Measurements from ENCODE around the gene TADA2B.

TADA2B gene

DNA sequence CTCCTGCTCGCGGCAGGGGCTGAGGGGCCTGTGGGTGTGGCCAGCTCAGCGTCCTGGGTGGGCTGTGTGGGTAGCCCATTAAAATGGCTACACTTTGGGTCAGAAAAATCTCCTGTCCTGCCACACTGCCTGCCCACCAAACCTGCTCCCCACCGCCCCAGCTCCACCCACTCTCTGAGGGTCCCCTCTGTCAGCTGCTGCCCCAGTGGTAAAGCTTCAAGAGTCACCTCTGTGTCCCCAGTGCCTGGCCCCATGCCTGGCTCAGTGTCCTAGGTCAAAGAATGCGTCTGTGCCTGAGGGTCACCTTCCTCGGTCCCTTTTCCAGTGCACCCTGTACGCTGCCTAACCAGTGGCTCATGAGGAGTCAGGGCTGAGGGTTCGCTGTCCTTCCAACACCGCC is 24.9 kb upstream of the TADA2B start:
- DNase-seq (ENCODE audit: low read depth), result no peak

DNA sequence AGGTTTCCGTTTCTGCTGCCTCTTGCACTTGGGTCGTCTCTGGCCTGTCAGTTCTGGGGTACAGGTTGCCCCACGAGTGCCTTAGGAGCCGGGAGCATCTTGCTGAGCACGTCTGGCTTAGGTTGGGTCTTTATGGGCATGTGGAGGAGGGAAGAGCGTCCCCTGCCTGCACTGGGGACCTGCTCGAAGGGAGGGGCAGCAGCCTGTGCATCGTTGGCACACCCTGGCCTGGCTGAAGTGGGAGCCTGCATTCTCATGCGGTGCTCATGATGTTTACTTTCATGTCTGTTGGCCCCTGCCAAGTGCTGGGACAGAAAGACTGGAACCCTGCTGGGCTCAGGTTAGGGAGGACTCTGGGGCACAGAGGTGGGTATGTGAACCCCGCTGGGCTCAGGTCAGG is 23.8 kb upstream of the TADA2B start:
- no peak for DNase-seq (ENCODE audit: low read depth)

DNA sequence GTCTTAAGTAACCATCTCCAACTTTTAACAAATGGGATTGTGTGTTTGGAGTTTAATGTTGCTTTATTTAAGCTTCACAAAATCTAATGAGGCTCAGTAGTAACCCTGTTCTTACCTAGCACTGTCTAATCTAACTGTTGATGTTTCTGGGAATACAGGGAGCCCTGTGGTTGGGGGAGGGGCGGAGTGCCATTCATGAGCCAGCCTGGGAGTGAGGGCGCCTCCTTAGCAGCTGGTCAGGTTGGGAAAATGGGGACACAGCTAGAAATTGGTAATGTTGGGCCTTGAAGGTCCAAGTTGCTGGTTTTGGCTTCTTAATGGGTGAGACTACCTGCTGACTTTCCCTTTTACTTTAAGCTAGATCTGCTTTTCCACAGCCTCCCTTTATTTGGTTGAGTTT is 22.9 kb upstream of the TADA2B start:
- no peak for DNase-seq (ENCODE audit: low read depth)

DNA sequence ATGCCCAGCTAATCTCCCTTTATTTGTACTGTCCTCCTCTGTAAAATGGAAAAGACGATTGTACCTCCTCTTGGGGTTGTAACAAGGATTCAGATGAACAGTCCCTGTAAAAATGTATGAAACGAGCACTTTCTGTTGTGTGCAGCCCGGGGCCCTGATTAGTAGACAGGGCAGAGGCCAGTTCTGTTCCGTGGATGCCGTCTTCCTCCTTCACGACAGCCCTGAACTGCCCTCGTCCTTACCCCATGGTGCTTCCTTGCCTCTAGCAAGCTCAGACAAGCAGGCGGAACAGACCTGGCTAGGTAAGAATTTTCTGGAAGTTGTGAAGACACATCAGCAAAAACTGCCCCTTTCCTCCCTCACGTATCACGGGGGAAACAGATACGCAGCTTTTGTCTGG is 22.3 kb upstream of the TADA2B start:
- DNase-seq (ENCODE audit: low read depth), result no peak

DNA sequence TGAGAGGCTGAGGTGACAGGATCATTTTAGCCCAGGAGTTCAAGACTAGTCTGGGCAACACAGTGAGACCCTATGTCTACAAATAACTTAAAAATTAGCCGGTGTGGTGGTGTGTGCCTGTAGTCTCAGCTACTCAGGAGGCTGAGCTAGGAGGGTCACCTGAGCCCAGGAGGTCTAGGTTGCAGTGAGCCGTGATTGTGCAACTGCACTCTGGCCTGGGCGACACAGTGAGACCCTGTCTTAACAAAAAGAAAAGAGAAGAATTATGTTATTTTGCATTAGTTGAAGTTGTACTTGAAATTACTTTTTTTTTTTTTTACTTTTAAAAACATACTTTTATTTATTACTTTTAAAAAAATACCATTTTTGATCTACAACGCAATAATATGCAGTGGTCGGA is 21.8 kb upstream of the TADA2B start:
- DNase-seq (ENCODE audit: low read depth), result no peak

DNA sequence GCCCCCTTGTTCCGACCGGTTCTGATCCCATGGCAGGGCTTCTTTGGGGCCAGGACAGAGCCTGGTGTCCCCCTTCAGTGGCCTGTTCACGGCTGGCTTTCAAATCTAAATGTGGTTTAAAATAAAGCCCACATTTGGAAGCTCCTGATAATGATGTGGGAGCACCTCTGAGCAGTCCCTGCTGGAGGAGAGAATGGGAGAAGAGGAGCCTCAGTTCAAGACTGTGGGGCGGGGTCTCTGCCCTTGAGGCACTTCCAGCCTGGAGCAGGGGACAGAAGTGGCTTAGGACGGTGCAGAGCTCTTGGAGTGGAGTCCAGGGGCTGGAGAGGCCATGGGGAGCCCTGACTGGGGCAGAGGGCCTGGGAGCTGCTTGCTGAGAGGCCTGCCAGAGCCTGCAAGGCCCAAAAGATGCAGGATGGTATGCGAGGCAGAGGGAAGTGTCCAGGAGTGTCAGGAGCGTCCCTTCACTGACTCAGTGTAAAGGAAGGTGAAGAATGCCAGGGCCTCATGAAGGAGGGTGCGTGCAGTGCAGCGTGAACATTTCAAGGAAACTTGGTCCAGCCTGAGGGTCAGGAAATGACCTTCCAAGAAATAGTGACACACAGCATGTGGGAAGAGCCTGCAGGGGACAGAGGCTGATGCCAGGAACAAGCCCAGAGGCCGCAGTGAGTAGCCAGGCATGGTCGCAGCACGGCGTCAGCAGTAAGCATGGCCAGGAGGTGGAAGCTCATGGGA is 21.1 kb upstream of the TADA2B start:
- no peak for DNase-seq (ENCODE audit: low read depth)

DNA sequence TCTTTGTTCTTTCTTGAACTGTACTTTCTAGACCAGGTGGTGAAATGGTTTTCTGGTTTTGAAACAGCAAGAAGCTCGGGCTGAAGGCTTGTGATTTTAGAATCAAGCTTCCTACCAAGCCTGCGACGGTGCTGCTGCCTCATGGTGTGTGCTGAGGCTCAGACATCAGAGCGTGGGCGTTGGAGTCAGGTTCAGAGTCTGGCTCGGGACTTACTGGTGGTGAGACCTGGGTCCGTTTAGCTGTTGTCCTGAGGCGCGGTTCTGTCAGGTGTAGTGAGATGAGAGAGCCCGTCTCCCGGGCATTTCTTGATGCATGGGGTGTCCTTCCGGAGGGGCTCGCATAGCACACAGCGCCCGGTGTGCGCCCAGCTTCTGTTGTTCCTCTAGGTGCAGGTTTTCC is 19.7 kb upstream of the TADA2B start:
- no peak for DNase-seq (ENCODE audit: low read depth)

DNA sequence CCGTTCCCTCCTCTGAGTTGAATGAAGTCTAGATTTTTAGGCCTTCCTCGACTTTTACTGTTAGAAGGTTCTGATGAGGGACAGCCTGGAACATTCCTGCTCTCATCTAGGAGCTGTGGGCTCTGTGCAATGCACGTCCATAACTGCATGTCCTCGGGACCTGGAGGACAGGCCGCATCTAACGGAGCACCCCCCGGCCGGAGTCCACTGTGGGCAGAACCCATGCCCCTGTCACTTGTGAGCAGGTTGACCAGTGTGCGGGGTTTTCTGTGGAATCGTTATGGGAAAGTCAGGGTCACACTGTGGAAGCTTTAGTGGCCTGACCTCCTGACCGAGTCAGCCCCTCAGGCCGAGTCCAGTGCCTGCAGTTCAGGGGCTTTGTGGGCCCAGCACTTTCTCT is 19.3 kb upstream of the TADA2B start:
- DNase-seq (ENCODE audit: low read depth), result no peak

DNA sequence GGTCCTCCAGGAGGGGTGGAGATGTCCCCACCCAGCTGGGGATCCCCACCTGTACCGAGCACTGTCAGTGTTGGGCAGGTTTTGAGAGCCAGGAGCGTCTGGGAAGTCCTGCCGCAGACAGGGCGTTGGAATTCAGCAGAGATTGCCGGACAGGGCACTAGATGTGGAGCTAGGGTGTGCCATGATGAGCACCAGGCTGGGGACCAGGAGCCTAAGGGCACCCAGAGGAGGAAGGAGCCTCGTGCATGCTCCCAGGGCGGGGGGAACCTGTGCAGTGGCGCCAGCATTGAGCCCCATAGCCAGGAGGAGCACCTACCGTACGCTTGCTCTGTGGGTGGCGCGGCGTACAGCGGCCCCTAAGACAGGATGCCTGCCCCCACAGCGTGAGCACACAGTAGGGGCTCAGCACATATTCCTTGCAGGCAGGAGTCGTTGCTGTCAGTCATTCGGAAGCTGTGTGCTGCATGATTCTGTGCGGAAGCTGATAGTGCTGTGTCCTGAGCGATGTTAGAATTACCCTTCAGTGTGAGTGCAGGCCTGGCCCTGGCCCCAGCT is 18.8 kb upstream of the TADA2B start:
- no peak for DNase-seq (ENCODE audit: low read depth)

DNA sequence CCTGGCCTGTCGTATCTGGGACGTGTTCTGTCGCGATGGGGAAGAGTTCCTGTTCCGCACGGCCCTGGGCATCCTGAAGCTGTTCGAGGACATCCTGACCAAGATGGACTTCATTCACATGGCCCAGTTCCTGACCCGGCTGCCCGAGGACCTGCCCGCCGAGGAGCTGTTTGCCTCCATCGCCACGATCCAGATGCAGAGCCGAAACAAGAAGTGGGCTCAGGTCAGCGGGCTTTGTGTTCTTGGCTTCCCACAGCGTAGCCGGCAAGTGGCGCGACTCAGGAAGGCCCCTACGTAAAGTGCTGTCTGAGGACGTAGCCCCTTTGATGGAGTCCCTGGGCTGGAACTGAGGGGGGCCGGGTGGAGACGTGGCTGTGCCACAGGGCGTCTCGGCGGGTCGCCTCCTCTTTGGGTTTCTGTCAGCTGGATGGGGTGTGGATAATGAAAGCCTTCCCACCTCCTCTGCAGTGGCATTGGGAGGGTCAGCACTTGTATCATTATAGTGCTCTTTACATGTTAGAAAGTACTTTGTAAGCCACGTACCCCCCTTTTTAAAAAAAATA is 18.1 kb upstream of the TADA2B start:
- no peak for DNase-seq (ENCODE audit: low read depth)

DNA sequence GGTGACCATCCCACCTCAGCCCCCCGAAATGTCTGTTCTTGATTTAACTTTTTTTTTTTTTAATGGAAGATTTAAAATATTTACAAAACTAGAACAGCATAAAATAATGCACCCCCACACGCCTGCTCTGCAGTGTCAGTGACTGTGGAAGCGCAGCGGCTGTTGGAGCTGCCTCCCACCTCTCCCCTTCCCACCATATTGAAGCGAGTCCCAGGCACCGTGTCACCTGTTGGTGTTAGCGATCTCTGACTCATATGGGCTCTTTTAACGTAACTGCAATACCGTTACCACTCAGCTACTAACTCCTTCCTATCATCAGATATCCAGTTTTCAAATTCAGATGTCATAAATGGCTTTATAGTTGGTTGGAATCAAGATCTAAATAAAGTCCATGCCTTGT is 17.1 kb upstream of the TADA2B start:
- DNase-seq (ENCODE audit: low read depth), result no peak

DNA sequence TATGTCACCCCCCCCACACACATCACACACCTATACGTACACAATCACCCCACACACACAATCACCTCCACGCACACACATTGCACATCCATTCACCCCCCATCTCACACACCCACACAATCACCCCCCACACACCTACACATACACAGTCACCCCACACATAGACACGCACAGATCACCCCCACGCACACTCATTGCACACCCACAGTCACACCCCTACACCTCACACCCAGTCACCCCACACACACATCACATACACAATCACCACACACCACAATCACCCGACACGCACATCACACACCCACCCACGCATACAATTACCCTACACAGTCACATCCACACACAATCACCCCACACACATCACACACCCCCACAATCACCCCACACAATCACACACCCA is 15.9 kb upstream of the TADA2B start:
- no peak for DNase-seq (ENCODE audit: low read depth)

DNA sequence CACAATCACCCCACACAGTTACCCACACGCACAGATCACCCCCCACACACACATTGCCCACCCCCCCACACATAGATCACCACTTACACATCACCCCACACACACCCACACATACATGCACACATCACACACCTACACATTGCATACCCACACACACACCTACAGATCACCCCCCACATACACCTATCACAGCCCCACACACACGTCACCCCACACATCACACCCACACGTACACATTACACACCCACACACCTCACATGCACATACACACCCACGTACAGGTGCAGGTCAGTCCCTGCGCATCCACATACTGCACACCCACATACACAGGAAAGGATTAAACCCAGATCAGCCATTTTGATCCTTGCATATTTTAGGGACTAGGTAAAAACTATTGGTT is 15.3 kb upstream of the TADA2B start:
- DNase-seq (ENCODE audit: low read depth), result no peak

DNA sequence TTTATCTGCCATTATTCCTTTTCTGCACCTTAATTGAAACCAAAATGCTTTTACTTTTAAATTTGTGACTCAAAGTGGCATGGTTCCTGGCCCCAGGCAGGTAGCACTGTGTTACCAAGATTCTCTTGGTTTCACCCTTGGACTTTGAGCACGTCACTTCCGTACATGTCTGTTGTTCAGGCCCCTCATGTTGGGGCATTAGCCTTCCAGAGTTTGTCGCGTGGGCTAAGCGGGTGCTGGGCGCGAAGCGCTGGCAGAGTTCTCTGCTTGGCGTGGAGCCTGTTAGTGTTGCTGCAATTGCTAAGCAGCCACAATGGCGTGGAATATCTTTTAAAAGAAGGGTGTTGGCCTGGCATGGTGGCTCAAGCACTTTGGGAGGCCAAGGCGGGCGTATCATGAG is 14.0 kb upstream of the TADA2B start:
- no peak for DNase-seq (ENCODE audit: low read depth)

DNA sequence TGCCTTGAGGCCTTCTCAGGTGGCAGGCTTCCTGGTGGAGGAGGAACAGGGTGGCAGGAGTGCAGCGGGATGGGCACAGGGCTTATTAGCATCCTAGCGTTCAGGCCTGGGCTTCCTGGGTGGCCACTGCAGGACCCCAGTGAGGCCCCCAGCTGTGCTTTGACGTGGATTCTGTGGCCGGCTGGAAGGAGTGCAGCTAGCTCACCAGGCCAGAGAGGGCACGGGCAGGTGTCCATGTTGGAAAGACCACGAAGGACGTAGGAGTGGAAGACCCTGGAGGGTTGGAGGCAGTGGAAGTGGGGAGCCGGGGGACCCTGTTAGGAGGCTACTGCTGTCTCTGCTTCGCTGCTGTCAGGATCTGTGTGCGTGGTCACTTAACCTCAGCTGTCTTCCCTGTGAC is 13.3 kb upstream of the TADA2B start:
- no peak for DNase-seq (ENCODE audit: low read depth)

DNA sequence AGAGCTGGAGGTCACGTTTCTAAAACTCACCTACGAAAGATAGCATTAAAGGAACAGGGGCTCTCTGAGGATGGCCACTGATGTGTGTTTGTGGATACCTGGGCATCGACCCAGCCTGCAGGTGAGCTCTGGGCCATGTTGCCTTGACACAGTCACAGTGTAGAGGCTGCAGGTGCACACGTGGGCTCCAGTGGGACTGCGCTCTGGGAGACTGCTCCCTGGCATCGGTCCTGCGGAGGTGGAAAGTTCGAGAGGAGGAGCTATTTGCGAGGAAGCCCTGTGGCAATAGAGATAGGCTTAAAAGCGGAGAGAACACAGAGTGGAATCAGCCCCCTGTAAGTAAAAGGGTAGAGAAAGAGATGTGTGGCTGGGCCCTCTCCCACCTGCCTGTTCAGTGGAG is 12.3 kb upstream of the TADA2B start:
- DNase-seq (ENCODE audit: low read depth), result no peak

DNA sequence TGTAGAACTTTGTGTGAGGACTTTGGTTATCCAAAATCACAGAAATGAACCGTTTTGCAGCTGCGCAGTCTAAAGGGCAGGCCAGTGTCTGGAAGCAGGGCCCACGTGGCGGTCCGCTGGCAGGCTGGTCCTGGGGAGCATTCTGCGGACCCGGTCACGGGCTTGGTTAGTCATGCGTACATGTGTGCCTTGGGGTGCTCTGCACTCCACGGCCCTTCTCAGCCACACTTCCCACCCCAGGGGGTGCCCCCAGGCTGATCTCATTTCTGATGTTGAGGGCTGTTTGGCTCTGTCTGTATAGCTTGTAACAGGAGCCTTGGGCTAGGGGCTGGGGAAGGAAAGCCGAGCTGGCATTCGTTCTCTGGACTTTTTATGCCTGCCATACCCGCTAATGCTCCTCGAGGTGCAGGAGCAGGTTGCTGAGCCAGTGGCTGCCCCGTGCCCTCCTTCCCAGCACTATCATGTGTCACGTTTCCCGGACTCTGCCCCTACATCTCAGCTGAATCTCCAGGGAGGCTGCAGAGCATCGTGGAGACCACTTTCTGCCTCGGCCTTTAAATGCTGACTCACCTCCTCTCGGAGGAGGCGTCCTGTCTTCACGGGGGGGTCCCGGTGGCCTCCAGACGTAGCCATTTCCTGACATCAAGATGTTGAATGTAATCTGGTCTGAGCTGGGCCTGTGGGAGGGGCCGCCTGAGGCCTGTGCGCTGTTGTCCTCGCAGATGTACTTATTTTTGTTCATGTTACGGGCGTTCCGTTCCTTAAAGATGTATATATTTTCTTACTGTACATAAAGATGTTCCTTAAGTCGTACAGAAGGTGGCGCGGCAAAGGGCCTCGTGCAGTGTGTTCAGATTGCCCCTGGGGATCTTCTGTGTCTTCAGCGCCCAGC is 11.4 kb upstream of the TADA2B start:
- no peak for DNase-seq (ENCODE audit: low read depth)

DNA sequence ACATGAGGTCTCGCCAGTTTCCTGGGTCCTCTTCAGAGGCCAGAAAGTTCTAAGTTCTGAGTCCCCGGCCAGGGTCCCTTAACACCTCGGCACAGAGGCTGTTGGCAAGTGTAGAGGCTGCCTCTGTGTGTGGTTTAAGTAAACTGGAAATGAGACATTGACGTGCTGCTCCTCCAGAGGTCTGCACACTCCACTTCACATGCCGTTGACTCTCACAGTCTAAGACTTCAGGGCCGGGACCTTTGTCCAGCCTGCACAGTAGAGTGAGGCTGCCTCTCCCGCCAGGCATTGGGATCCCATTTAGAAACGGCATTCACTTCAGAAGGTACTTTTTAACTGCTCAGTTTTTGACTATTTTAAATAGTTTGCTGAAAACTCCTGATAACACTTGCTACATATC is 10.6 kb upstream of the TADA2B start:
- DNase-seq (ENCODE audit: low read depth), result no peak

DNA sequence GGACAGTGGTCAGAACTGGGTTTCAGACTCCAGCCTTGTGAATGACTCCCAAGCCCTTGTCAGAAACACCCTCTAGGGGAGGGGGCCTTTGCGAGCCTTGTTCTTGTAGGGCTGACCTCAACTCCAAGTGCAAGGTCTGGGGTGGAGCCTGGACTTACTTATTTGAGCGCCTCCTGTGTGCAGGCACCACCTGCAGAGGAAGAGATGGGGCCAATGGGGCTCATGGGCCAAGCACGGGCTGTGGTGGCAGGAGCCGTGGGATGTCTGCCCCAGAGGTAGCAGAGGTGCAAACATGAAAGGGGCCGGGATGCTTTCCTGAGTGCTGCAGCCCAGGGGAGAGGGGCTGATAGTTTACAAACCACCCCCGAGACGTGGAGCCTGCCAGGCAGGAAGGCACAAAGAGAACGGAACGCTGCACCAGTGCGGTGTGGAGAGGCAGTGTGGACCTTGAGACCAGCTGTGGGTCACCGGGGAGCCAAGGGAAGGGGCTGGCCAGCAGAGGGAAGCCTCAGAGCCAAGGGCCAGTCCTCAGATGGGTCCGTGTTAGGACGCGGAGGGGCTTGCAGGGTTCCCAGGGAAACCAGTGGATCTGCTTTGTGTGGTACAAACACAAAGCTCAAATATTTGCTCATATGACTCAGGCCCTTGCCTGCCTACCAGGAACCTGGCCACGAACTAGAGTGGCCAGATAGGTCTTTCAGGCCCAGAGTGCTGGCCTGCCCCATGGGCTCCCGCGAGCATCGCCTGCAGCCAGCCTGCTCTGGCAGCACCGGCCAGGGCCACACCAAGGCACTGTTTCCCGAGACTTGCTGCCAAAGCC is 8.7 kb upstream of the TADA2B start:
- no peak for DNase-seq (ENCODE audit: low read depth)

DNA sequence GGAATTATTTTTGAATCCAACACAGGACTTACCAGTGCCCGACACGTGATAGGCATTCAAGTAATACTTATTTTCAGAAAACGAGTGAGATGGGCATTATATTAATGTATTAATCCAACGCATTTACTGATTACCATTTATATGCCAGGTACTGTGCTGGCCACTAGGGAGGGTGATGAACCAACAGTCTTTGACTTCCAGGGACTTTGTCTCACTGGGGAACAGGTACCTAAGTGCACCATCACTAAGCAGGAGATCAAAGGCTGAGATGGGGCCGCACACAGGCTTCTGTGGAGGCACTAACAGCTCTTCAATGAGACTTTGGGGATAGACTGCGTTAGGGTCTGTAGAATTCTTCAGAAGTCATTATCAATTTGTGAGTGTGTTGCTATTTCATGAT is 5.7 kb upstream of the TADA2B start:
- DNase-seq (ENCODE audit: low read depth), result no peak

DNA sequence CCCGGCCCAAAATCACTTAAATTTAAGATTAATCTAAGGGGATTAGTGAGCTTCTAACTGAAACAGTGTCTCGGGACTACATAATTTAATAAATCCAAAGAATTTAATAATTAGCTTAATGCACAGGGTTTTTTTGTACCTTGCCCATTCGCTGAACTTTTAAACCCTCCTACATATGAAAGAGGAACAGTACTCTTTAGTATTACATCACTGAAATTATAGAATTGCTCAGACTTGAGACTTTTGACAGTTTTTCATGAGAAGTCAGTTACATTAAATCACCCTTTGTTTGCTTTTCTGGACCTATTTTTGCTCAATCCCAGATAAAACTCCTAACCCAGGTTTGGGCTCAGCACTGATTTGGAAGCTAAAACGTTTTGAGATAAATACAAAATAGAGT is 2.4 kb upstream of the TADA2B start:
- DNase-seq (ENCODE audit: low read depth), result no peak

DNA sequence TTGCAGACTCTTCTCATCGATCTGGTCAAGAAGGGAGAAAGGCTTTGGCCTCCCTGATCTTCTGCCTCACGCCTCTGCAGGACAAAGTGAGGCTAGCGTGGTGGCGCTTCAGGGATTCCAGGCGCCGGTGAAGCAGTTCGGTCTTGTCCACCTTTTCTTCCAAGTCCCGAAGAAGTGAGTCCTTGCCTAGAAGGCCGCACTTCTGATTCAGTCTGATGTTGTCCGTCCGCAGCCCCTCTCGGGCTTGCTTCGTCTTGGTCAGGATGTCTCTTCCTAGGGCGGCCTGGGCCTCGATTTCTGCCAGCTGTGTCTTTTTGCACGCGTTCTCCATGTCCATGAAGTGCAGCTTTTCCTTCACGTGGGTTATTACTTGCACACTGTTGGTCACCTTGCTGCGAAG is 1.9 kb upstream of the TADA2B start:
- DNase-seq (ENCODE audit: low read depth), result no peak

Data from activated T-cell treated with anti-CD3 and anti-CD28 coated beads for 1 hour (primary cell).